Epithelial cell of prostate (primary cell): ENCODE data around the gene OSBPL5.

Experiments
- DNase-seq: peaks from one replicate; pipeline ENCODE4 v3.0.0-alpha.2; 2011; ENCODE audit warnings: low read depth, low spot score
- H3K27ac ChIP-seq: fragments of 450-650 bp; 2 replicates; pipeline ENCODE4 v1.5.1; 2017; ENCODE audit warnings: mild to moderate bottlenecking

Gene OSBPL5

DNA sequence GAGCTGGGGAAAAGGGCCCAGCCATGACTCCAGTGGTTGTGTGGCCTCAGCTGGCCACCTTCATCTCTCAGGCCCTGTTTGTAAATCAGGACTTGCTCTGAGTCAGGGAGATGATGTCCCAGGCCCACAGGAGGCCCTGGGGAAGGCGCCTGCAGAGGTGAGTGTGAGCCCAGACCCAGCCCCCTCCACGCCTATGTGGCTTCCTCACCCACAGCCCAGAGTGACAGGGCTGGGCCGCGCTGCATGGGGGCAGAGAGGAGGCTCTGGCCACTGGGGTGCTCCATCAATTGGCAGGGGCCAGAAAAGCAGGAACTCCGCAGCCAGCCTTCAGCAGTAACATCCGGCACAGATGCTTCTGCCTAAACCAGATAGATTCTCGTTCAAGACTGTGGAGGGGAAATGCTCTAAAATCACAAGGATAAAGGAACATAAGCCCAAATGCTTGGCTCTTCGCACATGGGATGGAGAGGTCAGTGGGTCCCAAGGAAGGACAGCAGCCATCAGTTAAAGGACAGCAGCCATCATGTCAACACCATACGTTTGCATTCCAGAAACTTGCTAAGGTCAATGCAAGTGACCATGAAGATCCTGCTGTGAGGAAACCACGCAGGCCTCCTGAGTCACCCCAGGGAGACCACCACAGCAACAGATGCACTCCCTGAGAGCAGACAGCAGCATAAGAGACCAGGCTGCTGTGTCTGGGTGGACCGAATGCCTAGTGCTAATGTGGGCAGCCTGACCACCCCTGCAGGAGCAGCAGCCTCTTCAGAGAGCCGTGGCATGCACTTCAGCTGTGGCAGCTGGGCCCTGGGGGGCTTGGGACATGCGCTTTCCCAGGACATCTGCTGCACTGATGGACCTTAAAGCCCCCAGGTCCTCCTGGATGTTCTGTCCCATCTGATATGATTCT is 28.3 kb downstream of the OSBPL5 start:
- no peak for DNase-seq
- H3K27ac ChIP-seq, result no peak overlapping the region

DNA sequence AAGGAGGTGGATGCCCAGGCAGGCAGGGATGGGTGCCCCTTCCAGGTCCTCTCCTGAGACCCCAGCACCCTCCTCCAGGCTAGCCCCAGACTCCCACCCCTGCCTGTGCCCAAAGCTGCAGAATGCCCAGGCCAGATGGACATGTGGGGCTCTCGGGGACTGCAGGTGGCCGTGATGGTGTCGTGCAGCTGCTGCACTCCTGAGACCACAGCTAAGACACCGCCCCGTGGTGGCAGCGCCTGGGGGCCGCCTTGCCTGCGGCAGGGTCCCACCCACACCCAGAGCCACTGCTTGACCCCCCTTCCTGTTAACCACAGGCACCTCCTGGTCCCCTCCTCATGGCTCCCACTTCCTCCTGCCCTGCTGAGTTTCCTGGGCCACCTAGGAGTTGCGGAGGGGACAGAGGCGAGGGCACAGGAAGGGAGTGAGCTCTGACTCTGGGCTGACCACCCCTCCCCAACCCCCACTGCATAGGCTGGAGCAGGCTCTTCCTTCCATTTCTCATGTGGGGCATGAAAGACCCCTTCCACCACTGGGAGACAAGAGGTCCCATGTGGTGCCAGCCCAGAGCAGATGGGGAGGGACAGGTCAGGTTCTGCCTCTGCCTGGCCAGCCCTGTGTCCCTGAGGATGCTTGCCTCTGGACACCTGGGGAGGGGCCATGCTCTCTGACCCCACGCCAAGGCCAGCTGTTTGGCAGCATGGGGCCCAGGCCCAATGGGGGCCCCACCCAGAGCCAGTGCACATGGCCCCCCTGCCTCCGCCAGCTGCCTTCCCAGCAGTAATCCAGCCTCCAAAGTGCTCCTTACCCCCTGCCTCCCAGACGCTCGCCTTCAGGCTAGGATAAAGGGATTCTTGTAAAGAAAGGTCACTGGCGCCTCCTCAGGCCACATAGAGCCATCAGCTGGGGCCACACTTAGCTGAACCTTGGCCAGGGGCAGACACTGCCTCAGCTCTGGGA is 29.3 kb downstream of the OSBPL5 start:
- DNase-seq, result no peak
- no peak overlapping the region for H3K27ac ChIP-seq

DNA sequence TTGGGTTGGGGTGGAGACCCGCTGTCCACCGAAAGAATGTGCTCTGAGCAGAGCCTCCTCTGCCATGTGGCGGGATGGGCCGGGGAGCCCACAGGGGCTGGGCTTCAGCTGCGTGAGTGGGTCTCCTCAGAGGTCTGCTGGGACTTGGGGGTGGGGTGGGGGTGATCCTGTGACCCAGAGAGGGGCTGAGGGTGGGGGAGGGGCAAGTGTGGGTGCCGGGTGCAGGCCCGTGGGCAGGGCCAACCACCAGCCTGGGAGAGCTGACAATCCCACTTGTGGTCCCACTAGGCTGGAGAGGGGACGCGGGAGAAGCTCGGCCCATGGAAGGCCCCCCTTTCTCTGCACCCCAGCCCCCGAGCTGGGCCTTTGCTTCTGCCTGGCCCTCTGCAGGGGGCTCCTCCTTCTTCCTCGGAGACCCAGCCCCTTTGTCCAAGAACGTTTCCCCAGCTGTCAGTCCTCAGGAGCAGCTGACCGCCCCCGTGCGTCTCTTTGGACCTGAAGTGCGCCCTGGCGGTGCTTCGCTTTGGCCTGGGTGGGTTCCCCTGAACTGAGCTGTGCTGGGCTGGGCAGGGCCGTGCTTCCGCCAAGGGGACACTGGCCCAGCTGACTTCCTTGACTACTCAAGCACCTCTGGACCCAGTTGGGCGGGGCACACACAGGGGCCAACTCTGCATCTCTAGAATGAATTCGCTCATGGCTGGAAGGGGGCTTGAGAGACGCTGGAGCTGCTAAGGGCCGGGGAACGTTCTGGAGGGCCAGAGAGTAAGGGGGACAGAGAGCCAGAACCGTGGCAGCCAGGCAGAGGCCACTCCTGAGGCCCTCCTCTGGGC is 30.2 kb downstream of the OSBPL5 start:
- H3K27ac ChIP-seq, result no peak overlapping the region
- DNase-seq, result no peak

DNA sequence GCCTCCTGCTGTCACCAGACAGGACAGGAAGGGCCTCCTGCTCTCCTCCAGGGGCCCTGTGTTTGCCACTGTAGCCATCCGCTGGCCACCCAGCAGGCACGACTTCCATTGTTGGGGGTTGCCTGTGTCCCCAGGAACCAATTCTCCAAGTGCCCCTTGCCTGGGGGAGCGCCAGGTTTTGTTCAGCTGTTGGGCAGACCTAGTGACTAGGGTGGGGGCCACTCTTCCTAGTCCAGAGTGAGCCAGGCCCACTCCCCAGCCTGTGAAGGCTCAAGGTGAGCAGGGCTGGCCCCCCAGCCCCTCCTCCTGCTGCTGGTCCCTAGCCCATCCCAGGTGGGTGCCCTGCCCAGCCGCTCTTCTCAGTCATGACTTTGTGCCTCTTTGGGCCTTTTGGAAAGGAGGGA is 30.9 kb downstream of the OSBPL5 start:
- no peak for DNase-seq
- H3K27ac ChIP-seq, result no peak overlapping the region

DNA sequence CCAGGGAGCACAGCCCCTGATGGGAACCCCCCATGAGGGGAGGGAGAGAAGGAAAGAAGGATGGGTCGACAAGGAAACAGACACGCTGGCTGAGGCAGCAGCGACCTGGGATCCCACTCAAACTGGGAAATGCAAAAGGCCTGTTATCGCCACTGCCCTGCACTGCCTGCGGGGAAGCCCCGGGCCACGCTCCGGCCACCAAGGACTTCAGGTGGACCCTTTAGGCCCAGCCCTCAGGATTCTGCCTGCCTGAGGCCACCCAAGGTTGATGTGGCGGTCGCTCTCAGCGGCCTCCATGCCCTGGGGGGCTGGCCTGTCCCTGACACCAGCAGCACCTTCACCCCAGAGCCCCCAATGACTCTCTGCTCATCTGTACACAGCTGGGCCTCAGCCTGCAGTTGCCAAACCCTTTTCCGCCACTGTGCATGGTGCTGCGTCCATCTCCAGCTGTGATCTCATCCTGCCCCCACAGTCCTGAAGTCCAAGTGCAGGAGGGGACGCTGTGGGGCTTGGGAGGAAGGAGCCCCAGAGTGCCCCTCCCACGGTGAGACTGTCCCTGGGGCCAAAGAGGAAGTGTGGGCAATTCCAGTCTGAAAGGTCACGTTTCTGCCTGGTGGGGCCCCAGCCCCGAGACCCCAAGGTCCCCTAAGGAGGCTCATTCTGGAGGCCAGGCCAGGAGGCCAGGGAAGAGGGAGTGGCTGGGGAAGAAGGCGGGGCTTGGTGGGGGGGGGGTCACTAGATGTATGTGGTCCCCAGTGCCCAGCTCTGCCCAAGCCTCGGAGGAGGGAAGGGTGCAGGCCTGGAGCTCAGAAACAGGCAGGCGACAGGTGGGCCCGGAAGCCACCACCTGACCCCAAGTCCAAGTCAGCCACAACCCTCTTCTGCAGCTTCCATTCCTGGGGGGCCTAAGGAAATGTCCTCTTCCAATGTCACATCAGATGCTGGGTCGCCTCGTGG is 31.6 kb downstream of the OSBPL5 start:
- DNase-seq, result no peak
- H3K27ac ChIP-seq, result no peak overlapping the region

DNA sequence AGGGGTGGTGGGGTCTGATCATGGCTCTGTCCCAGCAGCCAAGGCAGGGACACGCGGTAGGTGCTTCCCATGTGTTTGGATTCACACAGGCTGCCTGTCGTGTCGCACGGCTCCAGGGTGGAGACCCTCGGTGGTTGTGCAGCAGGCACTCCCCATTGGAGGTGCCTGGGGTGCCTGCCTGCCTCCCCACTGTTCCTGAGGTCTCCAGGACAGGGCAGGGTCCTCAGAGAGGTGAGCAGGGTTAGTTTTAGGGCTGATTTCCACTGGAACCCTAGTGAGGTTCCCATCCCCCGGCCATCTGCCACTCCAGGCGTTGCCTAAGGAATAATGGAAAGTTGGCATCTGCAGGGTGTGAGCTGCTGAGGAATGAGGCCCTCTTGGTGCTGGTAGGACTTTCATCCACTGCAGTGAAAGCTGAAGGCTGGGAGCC is 32.3 kb downstream of the OSBPL5 start:
- H3K27ac ChIP-seq, result no peak overlapping the region
- DNase-seq, result no peak

DNA sequence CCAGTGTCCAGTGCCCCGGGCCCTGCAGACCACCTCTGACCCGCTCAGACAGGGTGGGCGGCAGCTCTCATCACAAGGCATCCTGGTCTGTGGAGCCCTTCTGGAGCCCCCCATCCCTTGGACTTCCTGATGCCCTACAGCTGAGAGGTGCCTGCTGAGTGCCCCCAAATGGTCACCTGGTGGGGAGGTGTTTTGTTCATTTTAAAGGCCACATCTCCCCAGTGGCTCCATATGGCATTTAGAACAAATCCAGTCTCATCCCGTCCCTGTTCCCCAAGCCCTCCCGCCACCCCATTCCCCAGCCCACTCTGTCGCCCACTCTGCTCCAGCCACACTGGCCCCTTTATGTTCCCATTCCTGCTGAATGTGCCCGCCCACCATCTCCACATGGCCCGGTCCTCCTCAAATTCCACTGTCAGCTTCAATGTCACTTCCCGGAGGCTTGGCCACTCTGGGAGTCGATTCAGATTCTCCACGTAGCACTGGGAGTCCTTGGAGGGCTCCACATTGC is 32.8 kb downstream of the OSBPL5 start:
- H3K27ac ChIP-seq, result no peak overlapping the region

DNA sequence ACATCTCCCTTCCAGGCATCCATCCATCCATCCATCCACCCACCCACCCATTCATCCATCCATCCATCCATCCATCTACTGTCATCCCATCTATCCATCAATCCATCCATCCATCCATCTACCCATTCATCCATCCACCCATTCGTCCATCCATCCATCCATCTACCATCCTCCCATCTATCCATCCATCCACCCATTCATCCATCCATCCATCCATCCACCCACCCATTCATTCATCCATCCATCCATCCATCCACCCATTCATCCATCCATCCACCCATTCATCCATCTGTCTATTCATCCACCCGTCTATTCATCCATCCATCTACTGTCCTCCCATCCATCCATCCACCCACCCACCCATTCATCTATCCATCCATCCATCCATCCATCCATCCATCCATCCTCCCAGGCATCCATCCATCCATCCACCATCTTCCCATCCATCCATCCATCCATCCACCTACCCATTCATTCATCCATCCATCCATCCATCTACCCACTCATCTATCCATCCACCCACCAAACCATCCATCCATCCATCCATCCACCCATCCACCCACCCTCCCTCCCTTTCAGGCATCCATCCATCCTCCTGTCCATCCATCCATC is 33.7 kb downstream of the OSBPL5 start:
- no peak overlapping the region for H3K27ac ChIP-seq
- no peak for DNase-seq

More for the DNA sequence above, 32.8 kb downstream of the OSBPL5 start:
- DNase-seq, result no peak

GRCh38 chr11:3130269-3131071 is 34.6 kb downstream of the OSBPL5 start:
- DNase-seq, result peak; percentile 80

DNA sequence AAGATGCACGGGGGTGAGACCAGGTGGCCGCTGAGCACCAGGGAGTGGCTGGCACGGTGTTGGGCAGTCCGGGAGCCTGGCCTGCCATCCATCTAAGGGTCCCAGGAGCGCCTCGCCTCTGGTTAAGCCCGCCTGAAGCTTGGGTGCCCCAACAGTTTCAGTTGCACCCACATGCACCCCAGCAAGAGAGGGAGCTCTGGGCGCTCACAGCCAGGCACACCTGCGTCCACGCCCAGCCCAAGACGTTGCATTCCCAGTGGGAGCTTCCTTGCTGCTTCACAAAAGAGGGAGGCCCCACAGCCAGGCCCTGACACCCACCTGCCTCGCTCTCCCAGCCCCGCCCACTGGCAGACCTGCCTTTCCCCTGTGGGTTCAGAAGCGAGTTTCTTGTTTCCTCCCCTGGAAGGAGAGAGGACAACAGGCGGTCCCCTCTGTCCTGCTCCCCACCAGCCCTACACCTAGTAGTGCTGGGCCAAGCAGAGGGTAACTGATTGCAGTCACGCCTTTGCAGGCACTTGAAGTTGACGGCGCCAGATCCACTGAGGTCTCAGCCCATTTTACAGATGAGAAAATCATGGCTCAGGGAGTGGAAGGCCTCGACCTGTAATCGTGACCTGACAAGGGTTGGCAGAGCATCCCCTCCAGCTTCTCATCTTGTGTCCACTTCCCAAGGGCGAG is 35.4 kb downstream of the OSBPL5 start:
- no peak overlapping the region for H3K27ac ChIP-seq
- DNase-seq, result no peak

More at GRCh38 chr11:3130269-3131071, 34.6 kb downstream of the OSBPL5 start:
- no peak overlapping the region for H3K27ac ChIP-seq

GRCh38 chr11:3129181-3129590 is 35.9 kb downstream of the OSBPL5 start:
- DNase-seq, result no peak
- H3K27ac ChIP-seq, result no peak overlapping the region

- no peak for DNase-seq
- no peak overlapping the region for H3K27ac ChIP-seq
Observed at GRCh38 chr11:3128356-3129180, 36.5 kb downstream of the OSBPL5 start.

DNA sequence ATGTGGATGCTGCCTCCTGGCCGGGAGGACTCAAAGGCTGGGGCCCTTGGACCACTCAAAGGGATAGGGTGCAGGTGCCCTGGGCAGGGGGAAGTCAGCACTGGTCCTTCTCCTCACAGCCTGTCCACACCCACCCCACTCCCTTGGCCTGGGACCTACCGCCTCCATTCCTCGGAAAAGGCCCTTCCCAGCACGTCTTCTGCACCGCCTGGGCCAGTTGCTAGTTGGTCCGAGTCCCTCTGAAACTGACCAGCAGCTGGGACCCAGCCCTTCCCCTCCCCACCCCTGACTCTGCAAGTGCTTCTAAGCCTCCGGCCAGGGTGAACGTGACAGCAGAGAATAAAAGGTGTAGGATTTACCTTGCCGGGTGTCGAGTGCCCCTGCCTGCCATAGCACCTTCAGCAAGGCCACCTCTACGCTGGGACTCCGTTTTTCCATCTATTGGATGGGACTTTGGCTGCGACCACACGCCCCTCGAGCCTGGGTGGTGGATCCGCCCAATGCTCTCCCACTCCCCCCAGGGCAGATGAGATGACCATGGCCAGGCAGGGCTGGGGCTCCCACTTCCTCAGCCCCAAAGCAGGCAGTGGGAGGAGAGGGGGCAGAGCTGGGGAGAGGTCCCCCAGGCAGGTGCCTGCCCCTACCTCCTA is 37.3 kb downstream of the OSBPL5 start:
- H3K27ac ChIP-seq, result no peak overlapping the region
- no peak for DNase-seq

DNA sequence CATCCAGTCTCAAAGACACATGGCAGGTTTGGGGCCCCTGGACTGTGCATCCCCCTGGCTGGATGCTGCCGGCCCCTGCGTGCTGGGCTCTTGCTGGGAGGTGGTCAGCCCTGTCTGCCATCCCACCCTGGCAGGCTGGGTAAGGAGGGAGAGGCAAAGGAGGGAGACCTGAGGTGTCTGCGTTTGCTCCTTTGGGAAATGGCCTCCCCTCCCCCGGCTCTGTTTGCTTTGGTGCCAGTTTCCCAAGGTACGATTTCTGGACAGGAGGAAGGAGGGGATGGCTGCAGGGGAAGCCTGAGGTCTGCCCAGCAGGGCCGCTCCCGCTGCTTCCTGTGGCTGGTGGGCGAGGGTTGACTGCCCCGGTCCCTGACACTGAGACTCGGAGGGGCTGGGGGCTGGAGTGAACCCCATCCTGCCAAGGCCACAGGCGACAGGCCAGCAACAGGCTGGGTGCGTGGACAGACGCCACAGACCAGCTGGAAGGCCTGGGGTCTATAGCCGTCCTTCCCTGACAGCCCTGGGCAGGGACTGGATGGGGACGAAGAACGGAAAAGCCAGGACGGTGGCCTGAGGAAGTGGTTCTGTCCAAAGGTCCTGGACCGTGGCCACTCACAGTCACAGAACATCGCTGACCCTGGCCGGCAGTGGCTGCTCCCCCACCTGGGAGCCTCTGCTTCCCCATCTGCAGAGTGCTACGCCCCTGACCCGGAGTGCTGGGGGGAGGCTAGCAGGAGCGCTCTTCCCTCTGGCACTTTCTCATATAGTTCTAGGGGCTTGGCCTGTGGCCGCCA is 38.0 kb downstream of the OSBPL5 start:
- H3K27ac ChIP-seq, result no peak overlapping the region
- DNase-seq, result no peak
